Measurements from ENCODE around the gene USP48.

GRCh38 chr1:21673277-21673780 is 109.6 kb downstream of the USP48 start:
- TF ChIP-seq CTCF (IDR thresholded peaks at IDR 0.05) (no peak), POLR2A (IDR thresholded peaks at IDR 0.05) (no peak)
